SU-DHL-6 (cell line): ENCODE results near the gene PSME4.

Experiments
- EZH2phosphoT487 ChIP-seq: fragments of 200-600 bp; sonication (generic), shearing (Covaris generic); conservative IDR thresholded peaks from 2 replicates; pipeline ENCODE4 v1.6.1; 2018; ENCODE audit warnings: mild to moderate bottlenecking, antibody characterized with exemption, low read length, moderate library complexity, mixed read lengths
- TF ChIP-seq, protein P1 (sequence below): fragments of 200-600 bp; sonication (generic); IDR thresholded peaks from one replicate; pipeline ENCODE4 v1.5.1; 2017; ENCODE audit warnings: antibody characterized with exemption, mild to moderate bottlenecking, low read length, moderate library complexity; ENCODE audit not compliant: insufficient read depth, poor library complexity, severe bottlenecking

DNA sequence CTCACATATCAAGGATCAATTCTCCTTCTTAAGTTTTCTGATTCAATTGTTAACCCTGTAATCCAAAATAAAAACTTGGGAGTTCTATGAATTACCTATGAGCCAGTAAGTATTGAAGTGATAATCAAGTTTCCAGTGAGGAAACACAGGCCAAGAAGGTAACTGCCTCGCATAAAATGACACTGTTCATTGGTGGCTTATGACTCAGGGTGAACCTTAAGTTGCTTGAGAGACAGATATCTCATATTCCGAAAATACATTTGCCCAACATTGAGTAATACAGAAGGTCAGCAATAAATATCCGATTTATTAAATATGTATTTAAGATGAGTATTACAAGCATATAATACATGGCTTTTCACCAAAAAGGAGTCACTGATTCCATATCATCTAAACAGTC is 31.9 kb downstream of the PSME4 start:
- TF ChIP-seq, protein P1, sequence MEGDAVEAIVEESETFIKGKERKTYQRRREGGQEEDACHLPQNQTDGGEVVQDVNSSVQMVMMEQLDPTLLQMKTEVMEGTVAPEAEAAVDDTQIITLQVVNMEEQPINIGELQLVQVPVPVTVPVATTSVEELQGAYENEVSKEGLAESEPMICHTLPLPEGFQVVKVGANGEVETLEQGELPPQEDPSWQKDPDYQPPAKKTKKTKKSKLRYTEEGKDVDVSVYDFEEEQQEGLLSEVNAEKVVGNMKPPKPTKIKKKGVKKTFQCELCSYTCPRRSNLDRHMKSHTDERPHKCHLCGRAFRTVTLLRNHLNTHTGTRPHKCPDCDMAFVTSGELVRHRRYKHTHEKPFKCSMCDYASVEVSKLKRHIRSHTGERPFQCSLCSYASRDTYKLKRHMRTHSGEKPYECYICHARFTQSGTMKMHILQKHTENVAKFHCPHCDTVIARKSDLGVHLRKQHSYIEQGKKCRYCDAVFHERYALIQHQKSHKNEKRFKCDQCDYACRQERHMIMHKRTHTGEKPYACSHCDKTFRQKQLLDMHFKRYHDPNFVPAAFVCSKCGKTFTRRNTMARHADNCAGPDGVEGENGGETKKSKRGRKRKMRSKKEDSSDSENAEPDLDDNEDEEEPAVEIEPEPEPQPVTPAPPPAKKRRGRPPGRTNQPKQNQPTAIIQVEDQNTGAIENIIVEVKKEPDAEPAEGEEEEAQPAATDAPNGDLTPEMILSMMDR, result no peak
- TF ChIP-seq EZH2phosphoT487, result no peak
